Keratinocyte (primary cell): ENCODE measurements around the gene WBP1L. TPM values are rescaled to one million over a fixed set of nuclear protein-coding genes. Genes with fewer than 3 reads are reported as not detected.

ENCODE experiments used
- DNase-seq: peaks from one replicate; pipeline ENCODE4 v3.0.0-alpha.2; 2011; ENCODE audit warnings: low read depth, missing footprints, low spot score
- FAIRE-seq: peaks from 2 replicates; lab custom pipeline; 2011; peaks lifted over from hg19 to GRCh38; lab: Jason Lieb, UNC
- H2AFZ ChIP-seq: 2 replicates; pipeline ENCODE4 v1.6.0; 2012; ENCODE audit warnings: low read length, control low read depth, inconsistent platforms; ENCODE audit not compliant: control insufficient read depth
- H3K27ac ChIP-seq: 2 replicates; pipeline ENCODE4 v1.5.1; 2011; ENCODE audit warnings: low read length; ENCODE audit not compliant: control insufficient read depth, insufficient read depth
- H3K27me3 ChIP-seq: 3 replicates; pipeline ENCODE4 v1.6.0; 2011; ENCODE audit warnings: low read length; ENCODE audit not compliant: control insufficient read depth, insufficient read depth; ENCODE audit errors: extremely low read depth
- H3K36me3 ChIP-seq, 2 experiments: 2 replicates in 1 of 2; 3 replicates in 1 of 2; pipeline ENCODE4 v1.5.1; 2011; ENCODE audit warnings: low read length in 2 of 2, mild to moderate bottlenecking in 1 of 2; ENCODE audit not compliant: control insufficient read depth in 2 of 2, insufficient read depth in 2 of 2; ENCODE audit errors: extremely low read depth in 1 of 2
- H3K4me1 ChIP-seq: 3 replicates; pipeline ENCODE4 v1.5.1; 2011; ENCODE audit warnings: low read length; ENCODE audit not compliant: control insufficient read depth, insufficient read depth; ENCODE audit errors: extremely low read depth
- H3K4me2 ChIP-seq: 3 replicates; pipeline ENCODE4 v1.6.0; 2011; ENCODE audit warnings: low read depth, low read length; ENCODE audit not compliant: control insufficient read depth, insufficient read depth; ENCODE audit errors: extremely low read depth
- H3K4me3 ChIP-seq, 3 experiments: fragments of 200-600 bp in 1 of 3; sonication (generic) in 1 of 3; 2 replicates in 2 of 3; 3 replicates in 1 of 3; pipeline ENCODE4 v1.5.1; 2011 to 2016; ENCODE audit warnings: low read length in 3 of 3, mild to moderate bottlenecking in 3 of 3, control low read depth in 2 of 3, inconsistent platforms in 1 of 3, low read depth in 1 of 3, mixed read lengths in 1 of 3, mixed run types in 1 of 3, moderate library complexity in 1 of 3; ENCODE audit not compliant: control insufficient read depth in 2 of 3, insufficient read depth in 2 of 3; ENCODE audit errors: extremely low read depth in 1 of 3
- H3K79me2 ChIP-seq: 2 replicates; pipeline ENCODE4 v1.6.0; 2012; ENCODE audit warnings: low read length; ENCODE audit not compliant: control insufficient read depth, insufficient read depth
- H3K9ac ChIP-seq: 3 replicates; pipeline ENCODE4 v1.6.0; 2011; ENCODE audit warnings: low read length; ENCODE audit not compliant: control insufficient read depth, insufficient read depth; ENCODE audit errors: extremely low read depth
- H3K9me1 ChIP-seq: 3 replicates; pipeline ENCODE4 v1.6.0; 2011; ENCODE audit warnings: low read length; ENCODE audit not compliant: control insufficient read depth, insufficient read depth; ENCODE audit errors: extremely low read depth
- H3K9me3 ChIP-seq: 2 replicates; pipeline ENCODE4 v1.5.1; 2012; ENCODE audit warnings: low read depth, low read length; ENCODE audit not compliant: control insufficient read depth
- H4K20me1 ChIP-seq: 3 replicates; pipeline ENCODE4 v1.6.0; 2011; ENCODE audit warnings: low read length; ENCODE audit not compliant: control insufficient read depth, insufficient read depth; ENCODE audit errors: extremely low read depth
- EZH2 ChIP-seq: IDR thresholded peaks from one replicate; pipeline ENCODE4 v1.6.1; 2012; ENCODE audit warnings: inconsistent platforms, mild to moderate bottlenecking, low read length, moderate library complexity
- dilution Hi-C: fragments of 300-500 bp; cut with MboI; formaldehyde crosslinking; loops from one replicate; pipeline ENCODE4 v1.7.0; 2020; ENCODE audit warnings: low sequenced_read_pairs; ENCODE audit not compliant: extremely low pct_ligation_motif_present
- polyA plus RNA-seq, 5 experiments: library from polyadenylated mRNA; depleted of rRNA in 3 of 5; stranded (reverse) in 3 of 5; stranded (forward) in 1 of 5; unstranded in 1 of 5; fragments of >200 nt; gene quantifications; 1 replicate in 1 of 5; 2 replicates in 3 of 5; 3 replicates in 1 of 5; pipeline versions ENCODE4 v1.2.1 to v1.2.3, GENCODE V29; 2011 to 2012; ENCODE audit warnings: missing spikeins in 2 of 5, low read depth in 1 of 5, low replicate concordance in 1 of 5
- TF ChIP-seq, protein P1 (sequence below), 3 experiments: IDR thresholded peaks in 1 of 3; conservative IDR thresholded peaks in 1 of 3; optimal IDR thresholded peaks in 1 of 3; 2 replicates in 2 of 3; 3 replicates in 1 of 3; pipeline versions ENCODE3 to v1.5.1; 2011; ENCODE audit warnings: low read length in 3 of 3, mild to moderate bottlenecking in 3 of 3, moderate library complexity in 2 of 3, control low read depth in 1 of 3, inconsistent platforms in 1 of 3; ENCODE audit not compliant: insufficient read depth in 2 of 3; ENCODE audit errors: extremely low read depth in 1 of 3

Gene WBP1L
- polyA plus RNA-seq, 1 donor (not counting 4 experiments of a cell fraction or from before 2014, with no cell fraction given), result 24.3 TPM

DNA sequence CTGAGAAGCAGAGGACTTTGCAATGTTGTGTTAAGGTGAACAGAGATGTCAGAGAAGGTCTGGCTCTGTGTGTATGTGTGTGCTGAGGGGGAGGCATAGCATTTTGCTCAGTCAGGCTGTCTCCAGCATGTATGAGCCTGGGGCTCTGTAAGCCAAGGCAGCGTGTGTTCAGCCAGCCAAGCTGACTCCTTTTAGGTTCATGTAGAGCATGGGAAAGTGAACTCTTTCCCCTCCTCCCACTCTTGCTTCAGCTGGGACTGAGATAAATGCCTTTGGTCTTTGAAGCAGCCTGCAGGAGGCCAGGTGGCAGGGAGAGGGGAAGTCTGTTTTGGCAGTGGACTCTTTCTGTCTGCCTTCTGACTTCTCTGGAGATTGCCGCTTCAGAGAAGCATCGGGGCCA lies 25.5 kb upstream of the WBP1L start:
- no peaks in the 10 kb centered on the region for H3K9me3 ChIP-seq
- H3K9ac ChIP-seq, result no peak overlapping the region
- peaks cover 6% of the 10 kb centered on the region for H3K79me2 ChIP-seq
- no peaks in the 10 kb centered on the region for H3K9me1 ChIP-seq
- no peaks in the 10 kb centered on the region for H3K27me3 ChIP-seq
- no peaks in the 10 kb centered on the region for H4K20me1 ChIP-seq
- H3K4me3 ChIP-seq, result no peak overlapping the region
- DNase-seq (no peak), FAIRE-seq (no peak)
- no peak overlapping the region for H2AFZ ChIP-seq
- H3K4me2 ChIP-seq, result no peak overlapping the region
- H3K27ac ChIP-seq, result no peak overlapping the region
- peaks cover 11% of the 10 kb centered on the region for H3K4me1 ChIP-seq
- H3K36me3 ChIP-seq, result no peaks in the 10 kb centered on the region
- dilution Hi-C loops, result no loop called here
- TF ChIP-seq EZH2, result no peak
- TF ChIP-seq, protein P1, sequence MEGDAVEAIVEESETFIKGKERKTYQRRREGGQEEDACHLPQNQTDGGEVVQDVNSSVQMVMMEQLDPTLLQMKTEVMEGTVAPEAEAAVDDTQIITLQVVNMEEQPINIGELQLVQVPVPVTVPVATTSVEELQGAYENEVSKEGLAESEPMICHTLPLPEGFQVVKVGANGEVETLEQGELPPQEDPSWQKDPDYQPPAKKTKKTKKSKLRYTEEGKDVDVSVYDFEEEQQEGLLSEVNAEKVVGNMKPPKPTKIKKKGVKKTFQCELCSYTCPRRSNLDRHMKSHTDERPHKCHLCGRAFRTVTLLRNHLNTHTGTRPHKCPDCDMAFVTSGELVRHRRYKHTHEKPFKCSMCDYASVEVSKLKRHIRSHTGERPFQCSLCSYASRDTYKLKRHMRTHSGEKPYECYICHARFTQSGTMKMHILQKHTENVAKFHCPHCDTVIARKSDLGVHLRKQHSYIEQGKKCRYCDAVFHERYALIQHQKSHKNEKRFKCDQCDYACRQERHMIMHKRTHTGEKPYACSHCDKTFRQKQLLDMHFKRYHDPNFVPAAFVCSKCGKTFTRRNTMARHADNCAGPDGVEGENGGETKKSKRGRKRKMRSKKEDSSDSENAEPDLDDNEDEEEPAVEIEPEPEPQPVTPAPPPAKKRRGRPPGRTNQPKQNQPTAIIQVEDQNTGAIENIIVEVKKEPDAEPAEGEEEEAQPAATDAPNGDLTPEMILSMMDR (optimal IDR thresholded peaks at IDR 0.05 in 1 of 3, IDR thresholded peaks at IDR 0.05 in 1 of 3, conservative IDR thresholded peaks at IDR 0.05 in 1 of 3; ENCODE audit: extremely low read depth in 1 of 3, insufficient read depth in 2 of 3, low read length in 3 of 3), result no peak

- DNase-seq, result no peak
- Histone ChIP-seq H2AFZ (no peak overlapping the region), H3K27ac (no peak overlapping the region), H3K4me1 (peaks cover 8% of the 10 kb centered on the region), H3K9me1 (no peaks in the 10 kb centered on the region), H3K27me3 (no peaks in the 10 kb centered on the region), H3K36me3 (no peaks in the 10 kb centered on the region), H3K4me3 (no peak overlapping the region), H3K4me2 (no peak overlapping the region), H3K9me3 (no peaks in the 10 kb centered on the region), H3K79me2 (peaks cover 3% of the 10 kb centered on the region), H3K9ac (no peak overlapping the region), H4K20me1 (no peaks in the 10 kb centered on the region)
- no peak for FAIRE-seq
- TF ChIP-seq, protein P1 (optimal IDR thresholded peaks at IDR 0.05 in 1 of 3, IDR thresholded peaks at IDR 0.05 in 1 of 3, conservative IDR thresholded peaks at IDR 0.05 in 1 of 3; ENCODE audit: extremely low read depth in 1 of 3, insufficient read depth in 2 of 3, low read length in 3 of 3), result no peak
- TF ChIP-seq EZH2, result no peak
- dilution Hi-C loops, result no loop called here
Measured at GRCh38 chr10:102720337-102720736, 23.4 kb upstream of the WBP1L start.
